ENCODE data around the gene AKAP6.

Gene AKAP6

GRCh38 chr14:32696325-32697091 lies 367.4 kb downstream of the AKAP6 start:
- no peak for DNase-seq (ENCODE audit: low read depth in 1 of 2, low spot score in 1 of 2)

- DNase-seq (ENCODE audit: low read depth in 1 of 2, low spot score in 1 of 2): no peak
Measured at GRCh38 chr14:32697114-32697513, 368.0 kb downstream of the AKAP6 start.

DNA sequence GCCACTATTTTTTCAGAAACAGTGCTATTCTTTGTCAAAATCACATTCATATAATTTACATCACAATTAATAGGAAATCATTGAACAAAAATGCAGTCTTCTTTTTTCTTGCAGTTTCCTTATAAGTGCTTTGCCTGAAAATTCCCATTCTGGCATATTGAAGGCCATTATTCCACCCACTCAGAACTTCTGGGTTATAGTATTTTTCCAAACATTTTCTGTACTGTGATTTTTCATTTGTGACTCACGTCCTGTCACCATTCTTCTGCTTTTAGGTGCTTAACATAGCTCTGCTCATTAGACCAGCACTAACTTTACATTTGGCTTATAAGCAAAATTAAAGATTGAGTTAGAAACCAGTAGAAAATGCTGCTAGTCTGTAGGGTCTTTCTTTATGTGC lies 368.6 kb downstream of the AKAP6 start:
- DNase-seq (ENCODE audit: low read depth in 1 of 2, low spot score in 1 of 2): no peak

- no peak for DNase-seq (ENCODE audit: low read depth in 1 of 2, low spot score in 1 of 2)
Measured at GRCh38 chr14:32698831-32699230, 369.7 kb downstream of the AKAP6 start.

DNA sequence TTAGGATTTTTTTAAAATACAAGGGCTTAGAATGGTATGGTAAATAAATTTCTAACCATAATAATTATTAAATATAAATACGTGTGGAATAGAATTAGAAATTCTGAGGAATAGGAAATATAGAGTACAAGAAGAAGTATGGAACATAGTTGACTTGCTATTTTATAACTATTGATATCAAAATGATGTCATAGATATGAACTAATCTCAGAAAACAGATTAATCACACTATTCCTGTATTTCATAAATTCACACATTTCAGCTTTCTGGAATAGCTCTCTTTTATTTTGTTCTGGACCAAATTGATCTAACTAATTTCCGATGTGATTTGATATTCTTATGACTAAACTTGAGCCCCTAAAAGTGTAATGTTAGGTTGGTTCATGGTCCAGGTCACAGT lies 372.4 kb downstream of the AKAP6 start:
- DNase-seq (ENCODE audit: low read depth in 1 of 2, low spot score in 1 of 2): no peak

- DNase-seq (ENCODE audit: low read depth in 1 of 2, low spot score in 1 of 2): no peak
Measured at GRCh38 chr14:32702088-32702487, 373.0 kb downstream of the AKAP6 start.

- DNase-seq (ENCODE audit: low read depth in 1 of 2, low spot score in 1 of 2): peak in 1 of 2 donors; percentile 13
Measured at GRCh38 chr14:32702562-32702961, 373.5 kb downstream of the AKAP6 start.

- no peak for DNase-seq (ENCODE audit: low read depth in 1 of 2, low spot score in 1 of 2)
Measured at GRCh38 chr14:32703183-32703621, 374.1 kb downstream of the AKAP6 start.

- DNase-seq (ENCODE audit: low read depth in 1 of 2, low spot score in 1 of 2): no peak
Measured at GRCh38 chr14:32706721-32707519, 377.8 kb downstream of the AKAP6 start.

DNA sequence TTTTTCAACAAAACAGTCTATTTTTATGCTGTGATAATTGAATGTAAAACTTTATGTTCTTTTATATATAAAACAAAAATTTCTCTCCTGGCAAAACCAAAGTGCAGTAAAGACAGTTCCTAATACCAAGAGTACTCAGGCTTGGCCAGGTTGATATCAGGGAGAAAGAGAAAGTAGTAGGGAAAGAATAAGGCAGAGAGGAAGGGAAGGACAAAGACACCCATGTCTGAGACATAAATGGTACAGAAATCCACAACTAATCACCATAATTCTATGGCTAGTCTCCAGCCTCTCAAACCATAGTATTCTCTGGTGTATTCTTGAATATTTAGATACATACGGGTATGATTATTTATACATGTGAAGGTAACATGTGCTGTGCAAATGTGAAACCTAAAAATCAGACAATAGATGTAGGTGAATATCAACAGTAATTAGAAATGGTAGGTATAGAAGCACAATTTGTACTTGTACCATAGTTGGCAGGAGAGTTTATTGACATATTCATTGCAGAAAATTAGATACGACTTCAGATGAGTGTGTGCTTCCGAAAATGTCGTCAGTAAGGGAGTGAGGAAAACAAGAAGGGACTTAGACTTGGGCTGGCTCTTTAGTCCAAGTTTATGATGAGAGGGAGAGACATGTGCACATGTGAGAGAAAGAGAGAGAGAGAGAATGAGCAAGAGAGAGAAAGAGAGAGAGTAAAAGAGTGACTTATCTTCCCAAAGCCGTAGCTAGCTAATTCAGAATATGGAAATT lies 378.8 kb downstream of the AKAP6 start:
- no peak for DNase-seq (ENCODE audit: low read depth in 1 of 2, low spot score in 1 of 2)

GRCh38 chr14:32709027-32709426 lies 379.9 kb downstream of the AKAP6 start:
- DNase-seq (ENCODE audit: low read depth in 1 of 2, low spot score in 1 of 2): no peak

GRCh38 chr14:32710231-32710671 lies 381.2 kb downstream of the AKAP6 start:
- DNase-seq (ENCODE audit: low read depth in 1 of 2, low spot score in 1 of 2): no peak

DNA sequence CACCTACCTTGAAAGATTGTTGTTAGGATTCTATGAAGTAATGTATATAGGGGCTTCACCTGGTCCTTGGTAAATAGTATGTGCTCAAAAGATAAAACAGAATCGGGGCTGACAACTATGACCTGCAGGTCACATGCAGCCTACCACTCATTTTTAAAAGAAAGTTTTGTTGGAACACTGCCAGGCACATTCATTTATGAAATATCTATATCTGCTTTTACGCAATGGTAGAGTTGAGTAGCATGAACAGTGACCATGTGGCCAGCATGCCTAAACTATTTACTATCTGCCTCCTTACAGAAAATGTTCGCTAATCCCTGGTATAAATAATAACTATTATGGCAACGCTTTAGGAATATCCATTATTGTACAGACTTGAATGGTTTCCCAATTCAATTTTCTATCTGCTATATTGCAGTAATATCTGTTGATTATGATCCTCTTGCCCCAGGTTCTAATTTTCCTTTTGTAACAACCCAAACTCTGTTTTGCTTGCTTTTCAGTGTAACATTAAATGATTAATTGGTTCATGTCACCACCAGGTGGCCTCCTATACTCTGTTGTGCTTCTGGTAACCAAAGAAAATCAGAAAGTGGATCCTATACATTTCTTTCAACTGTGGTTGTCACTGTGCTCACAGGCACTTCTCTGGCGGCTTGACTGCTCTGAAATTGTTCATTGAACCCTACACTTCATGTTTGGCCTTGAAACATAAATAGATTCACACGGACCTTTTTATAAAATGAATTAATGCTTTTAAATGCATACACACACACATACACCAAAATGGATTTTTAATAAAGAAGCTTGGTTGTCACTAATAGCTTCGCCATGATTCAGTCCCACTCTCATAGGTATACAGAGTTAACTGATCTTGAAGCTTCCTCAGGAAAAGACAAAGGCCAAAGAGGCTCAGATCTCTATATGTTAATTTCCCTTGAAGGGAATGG lies 381.9 kb downstream of the AKAP6 start:
- no peak for DNase-seq (ENCODE audit: low read depth in 1 of 2, low spot score in 1 of 2)

GRCh38 chr14:32713856-32714255 lies 384.8 kb downstream of the AKAP6 start:
- no peak for DNase-seq (ENCODE audit: low read depth in 1 of 2, low spot score in 1 of 2)

GRCh38 chr14:32719601-32720000 lies 390.5 kb downstream of the AKAP6 start:
- DNase-seq (ENCODE audit: low read depth in 1 of 2, low spot score in 1 of 2): no peak

DNA sequence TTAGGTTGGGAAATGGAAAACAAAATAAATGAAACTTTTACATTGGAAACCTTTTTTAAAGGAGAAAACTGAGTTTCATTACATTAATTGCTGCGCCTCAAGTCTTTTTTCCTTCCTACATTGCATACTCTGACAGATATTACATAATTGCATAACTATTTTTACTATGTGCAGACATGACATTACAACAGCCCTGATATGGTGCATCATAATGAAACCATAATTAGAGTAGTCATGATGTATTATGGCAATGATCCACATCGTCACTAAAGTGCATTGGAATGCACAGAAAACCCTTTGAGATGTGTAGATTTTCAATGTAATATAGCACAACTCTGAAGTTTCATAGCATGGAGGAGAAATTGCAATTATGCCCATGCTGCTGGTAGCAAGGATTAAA lies 391.8 kb downstream of the AKAP6 start:
- DNase-seq (ENCODE audit: low read depth in 1 of 2, low spot score in 1 of 2): no peak

DNA sequence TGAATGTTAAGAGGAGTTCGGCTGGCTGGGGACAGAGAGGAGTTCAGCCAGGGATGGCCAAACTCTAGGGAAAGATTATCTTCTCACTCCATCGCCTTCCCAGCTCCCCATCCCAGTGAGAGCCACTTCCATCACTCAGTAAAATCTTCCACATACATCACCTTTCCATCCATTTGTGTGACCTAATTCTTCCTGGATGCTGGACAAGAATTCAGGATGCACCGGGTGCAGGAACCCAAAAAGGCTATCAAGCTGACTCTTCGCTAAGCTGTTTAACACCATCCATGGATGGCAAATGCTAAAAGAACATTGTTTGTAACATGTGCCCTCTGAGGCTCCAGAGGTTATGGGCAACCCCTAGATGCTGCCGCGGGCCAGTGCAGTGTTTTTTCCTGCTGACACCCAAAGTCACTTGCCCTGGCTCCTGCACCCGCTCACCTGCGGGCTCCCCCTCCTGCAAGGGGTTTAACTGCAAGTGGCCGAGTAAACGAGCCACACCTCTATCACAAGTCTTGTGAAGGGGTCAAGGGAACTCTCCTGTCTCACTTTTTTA lies 393.6 kb downstream of the AKAP6 start:
- DNase-seq (ENCODE audit: low read depth in 1 of 2, low spot score in 1 of 2): no peak

DNA sequence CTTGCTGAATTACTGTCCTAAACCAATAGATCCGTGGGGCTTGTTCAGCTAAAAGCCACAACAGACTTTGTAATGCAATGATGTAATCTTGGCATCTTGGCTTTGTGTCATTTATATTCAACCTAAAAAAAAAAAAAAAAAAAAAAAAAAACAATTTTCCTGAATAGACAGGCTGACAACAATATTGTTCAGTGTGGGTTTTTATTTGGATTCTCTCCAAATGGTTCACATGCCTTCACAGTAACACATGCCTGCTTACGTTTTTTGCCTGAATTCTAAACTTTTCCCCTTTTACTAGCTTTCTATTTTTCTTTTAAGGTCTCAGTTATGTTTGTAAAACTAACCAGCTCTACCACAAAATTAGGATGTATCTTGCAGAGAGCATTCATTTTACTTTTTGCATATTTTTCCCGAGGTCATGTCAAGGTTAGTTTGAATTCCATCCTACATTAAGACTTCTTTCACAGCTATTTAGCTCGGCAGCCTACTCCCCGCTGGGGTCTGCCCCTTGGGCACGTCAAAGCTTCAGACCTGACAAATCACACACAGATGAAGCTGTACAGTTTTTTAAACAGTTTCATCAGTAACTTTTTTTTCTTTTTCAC lies 395.9 kb downstream of the AKAP6 start:
- no peak for DNase-seq (ENCODE audit: low read depth in 1 of 2, low spot score in 1 of 2)

DNA sequence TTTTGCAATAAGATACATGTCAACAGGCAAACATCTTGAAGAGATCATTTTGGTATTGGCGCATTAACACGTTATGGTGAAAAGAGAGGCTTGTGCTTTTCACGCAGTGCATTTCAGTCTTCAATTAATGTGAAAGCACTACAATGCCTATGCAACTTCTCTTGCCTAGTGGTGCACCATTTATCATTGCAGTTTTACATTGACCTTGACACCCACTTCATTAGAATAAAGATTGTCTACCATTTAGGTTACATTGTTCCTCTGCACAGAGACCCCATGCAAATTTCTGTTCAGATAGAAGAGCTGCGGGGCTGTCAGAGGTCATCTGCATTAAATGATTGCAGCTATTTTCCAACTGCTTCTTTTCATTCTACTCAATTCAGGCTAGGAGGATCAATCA lies 397.4 kb downstream of the AKAP6 start:
- DNase-seq (ENCODE audit: low read depth in 1 of 2, low spot score in 1 of 2): no peak

DNA sequence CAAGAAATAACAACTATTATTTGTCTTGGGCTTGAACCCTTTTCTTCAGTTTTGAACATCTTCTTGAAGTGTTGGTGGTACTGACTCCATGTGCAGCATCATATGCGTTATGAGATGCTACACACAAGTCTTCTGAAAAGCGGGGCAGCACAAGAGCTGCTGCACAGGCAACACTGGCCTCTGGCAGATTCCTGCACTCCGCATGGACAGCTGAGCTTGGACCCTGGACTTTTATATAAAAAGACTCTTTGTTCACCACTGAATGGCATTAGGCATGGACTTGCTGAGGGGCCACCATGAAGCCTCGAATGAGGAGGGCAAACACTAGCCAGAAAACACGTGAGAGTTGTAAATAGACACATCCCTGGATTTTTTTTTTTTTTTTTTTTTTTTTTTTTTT lies 398.7 kb downstream of the AKAP6 start:
- no peak for DNase-seq (ENCODE audit: low read depth in 1 of 2, low spot score in 1 of 2)
